GM19193 (cell line): ENCODE measurements around the gene SLC12A3.

Experiments
- POLR2A ChIP-seq: IDR thresholded peaks from 4 replicates; pipeline ENCODE4 v1.6.1; 2011; ENCODE audit not compliant: insufficient read depth, insufficient read length; ENCODE audit errors: extremely low read depth

The SLC12A3 gene

GRCh38 chr16:56886296-56886695 is 21.3 kb downstream of the SLC12A3 start:
- no peak for TF ChIP-seq POLR2A

GRCh38 chr16:56886826-56887225 is 21.8 kb downstream of the SLC12A3 start:
- TF ChIP-seq POLR2A = no peak

GRCh38 chr16:56888806-56889205 is 23.8 kb downstream of the SLC12A3 start:
- TF ChIP-seq POLR2A = no peak

GRCh38 chr16:56889206-56889605 is 24.2 kb downstream of the SLC12A3 start:
- no peak for TF ChIP-seq POLR2A

- TF ChIP-seq POLR2A = no peak
These were observed 26.7 kb downstream of the SLC12A3 start for GRCh38 chr16:56891685-56892084.

GRCh38 chr16:56892705-56893104 is 27.7 kb downstream of the SLC12A3 start:
- TF ChIP-seq POLR2A = no peak

- no peak for TF ChIP-seq POLR2A
These were observed 29.4 kb downstream of the SLC12A3 start for GRCh38 chr16:56894331-56894917.

GRCh38 chr16:56895813-56896212 is 30.8 kb downstream of the SLC12A3 start:
- no peak for TF ChIP-seq POLR2A

- no peak for TF ChIP-seq POLR2A
These were observed 31.2 kb downstream of the SLC12A3 start for GRCh38 chr16:56896244-56896643.

GRCh38 chr16:56897026-56897799 is 32.2 kb downstream of the SLC12A3 start:
- TF ChIP-seq POLR2A = no peak

GRCh38 chr16:56898847-56899246 is 33.8 kb downstream of the SLC12A3 start:
- TF ChIP-seq POLR2A = no peak

- no peak for TF ChIP-seq POLR2A
These were observed 38.9 kb downstream of the SLC12A3 start for GRCh38 chr16:56903866-56904265.

GRCh38 chr16:56907401-56907800 is 42.4 kb downstream of the SLC12A3 start:
- no peak for TF ChIP-seq POLR2A

- TF ChIP-seq POLR2A = no peak
These were observed 44.5 kb downstream of the SLC12A3 start for GRCh38 chr16:56909527-56909979.

- TF ChIP-seq POLR2A = no peak
These were observed 45.1 kb downstream of the SLC12A3 start for GRCh38 chr16:56910112-56910511.
